Activated T-cell treated with anti-CD3 and anti-CD28 coated beads, Interleukin-2, amount 50 U/mL, for 1 hour (primary cell): Measurements from ENCODE around the gene EFNB2.

ENCODE experiments used
- DNase-seq: peaks from one replicate; pipeline ENCODE4 v3.0.0-alpha.2; 2020

The EFNB2 gene

DNA sequence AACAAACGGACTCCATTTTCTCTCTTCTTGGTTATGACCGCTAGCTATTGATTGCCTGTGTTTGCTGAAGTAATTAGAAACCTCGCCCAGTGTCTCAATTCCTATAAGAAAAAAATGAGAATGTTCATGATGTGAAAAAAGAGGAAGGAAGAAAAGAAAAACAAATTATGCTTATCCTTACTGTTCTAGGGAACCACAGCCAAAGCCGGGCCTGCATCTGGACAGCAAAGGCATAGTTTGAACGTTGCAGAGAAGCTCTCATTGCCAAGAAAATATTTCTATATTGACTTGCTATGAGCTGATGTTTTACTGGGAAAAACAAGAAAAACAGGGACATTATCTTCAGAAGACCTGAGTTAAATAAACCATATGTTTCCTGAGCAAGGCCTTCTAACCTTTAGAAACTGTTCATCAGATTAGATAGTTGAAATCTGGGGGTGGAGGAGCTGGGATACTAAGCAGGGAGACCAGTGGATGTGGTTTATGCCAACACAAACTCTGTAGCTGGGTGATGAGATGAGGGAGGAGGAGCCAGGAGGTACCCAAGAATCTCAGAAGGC is 55.0 kb downstream of the EFNB2 start:
- no peak for DNase-seq

DNA sequence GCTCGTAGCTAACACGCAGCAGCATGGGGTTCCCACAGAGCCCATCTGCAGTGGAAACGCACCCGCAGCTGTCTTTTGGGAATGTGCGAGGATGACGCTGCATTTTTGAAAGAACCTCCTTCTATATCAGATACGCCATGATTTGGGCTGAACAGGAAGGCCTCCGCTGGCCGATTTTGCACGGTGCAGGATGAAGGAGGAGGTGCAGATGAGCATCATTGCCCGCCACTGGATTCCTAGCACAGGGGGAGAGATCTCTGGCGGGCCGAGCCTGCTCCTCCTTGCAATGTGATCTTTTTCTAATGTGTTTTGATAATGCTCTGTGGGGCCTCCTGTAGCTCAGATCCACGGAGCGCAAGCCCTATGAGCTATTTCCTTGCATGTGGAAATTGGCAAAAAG is 55.5 kb downstream of the EFNB2 start:
- DNase-seq = no peak

DNA sequence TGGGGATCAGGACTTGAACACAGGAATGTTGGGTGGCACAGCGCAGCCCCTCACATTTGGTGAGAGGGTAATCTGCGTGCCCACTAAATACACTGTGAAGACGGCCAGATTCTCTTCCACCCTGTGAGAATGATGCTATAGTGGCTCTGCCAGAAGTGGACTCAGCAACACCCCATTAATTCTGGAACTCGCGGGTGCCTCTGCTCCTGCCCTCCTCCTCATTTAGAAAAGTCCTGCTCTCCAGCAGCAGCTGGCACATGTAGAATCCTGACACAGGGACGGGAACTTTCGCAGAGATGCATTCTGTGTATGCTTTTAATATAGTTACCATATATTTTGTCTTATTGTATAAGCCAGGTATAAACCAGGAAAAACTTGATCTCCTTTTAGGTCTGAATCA is 57.3 kb downstream of the EFNB2 start:
- DNase-seq = no peak

DNA sequence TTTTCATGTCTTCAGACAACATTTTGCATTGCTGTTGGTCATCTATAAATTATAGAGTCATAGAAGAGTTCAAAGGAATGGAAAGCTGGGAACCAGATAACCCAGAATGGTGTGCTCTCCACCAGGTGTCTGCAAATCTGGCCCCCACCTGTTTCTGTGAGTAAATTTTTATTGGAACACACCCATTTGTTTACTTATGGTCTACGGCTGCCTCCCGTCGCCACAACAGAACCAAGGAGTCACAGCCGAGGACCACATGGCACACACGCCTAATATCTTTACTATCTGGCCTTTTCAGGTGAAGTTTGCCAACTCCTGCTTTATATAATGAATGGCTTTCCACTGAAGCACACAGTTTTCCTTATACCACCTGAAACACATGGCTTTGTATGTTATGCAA is 58.2 kb downstream of the EFNB2 start:
- DNase-seq = no peak

DNA sequence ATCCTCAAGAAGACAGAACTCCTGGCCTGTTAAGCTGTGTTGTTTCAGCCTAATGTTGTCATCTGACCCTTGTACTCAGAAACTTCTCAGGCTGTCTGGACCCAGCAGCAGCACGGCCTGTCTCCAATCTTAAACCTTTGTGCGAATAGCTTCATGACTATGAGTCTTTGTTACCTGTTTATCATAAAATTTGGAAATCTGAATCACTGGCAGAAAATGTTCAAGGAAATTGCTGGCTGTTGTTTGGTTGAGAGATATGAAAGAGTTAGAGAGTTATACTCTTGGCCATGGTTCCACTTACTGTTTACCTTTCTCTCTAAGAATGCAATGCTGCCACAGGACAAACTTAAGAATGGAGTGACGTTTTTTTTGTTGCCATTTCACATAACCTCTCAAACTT is 59.6 kb downstream of the EFNB2 start:
- no peak for DNase-seq

DNA sequence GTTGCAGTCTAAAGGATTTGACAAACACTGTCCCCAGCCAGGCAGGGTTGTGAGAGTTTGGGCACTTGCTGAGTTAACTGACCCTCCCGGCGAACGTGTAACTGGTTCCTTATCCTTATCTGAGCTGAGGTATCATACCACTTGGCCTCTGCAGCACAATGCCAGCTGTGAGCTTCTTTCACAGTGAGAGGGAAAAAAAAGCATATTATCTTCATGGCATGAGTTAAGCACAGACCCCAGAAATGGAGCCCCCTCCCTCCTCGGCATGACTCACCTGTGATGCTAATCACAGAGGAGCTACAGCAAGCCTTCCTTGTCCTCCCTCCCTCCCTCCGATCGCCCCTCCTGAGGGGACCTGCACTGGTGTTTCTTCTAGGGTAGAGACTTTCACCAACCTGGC is 60.5 kb downstream of the EFNB2 start:
- DNase-seq = no peak

DNA sequence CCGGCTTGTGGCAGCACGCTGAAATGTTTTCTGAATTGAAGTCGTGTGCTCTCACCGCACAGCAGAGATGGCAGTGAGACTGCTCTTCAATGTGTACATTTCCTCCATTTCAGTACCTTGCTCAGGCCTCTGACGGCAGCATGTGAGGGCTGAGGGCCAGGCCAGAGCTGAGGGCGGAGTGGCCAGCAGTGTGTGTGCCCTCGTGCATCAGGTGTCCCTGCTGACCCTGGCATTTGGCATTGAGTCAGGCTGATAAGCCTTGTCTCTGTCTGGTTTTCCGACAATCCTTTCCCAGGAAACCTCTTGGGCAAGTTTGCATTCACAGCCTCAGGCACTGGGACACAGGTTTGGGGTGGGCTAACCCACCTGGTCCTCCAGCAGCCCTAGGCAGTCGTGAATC is 62.3 kb downstream of the EFNB2 start:
- DNase-seq = no peak

DNA sequence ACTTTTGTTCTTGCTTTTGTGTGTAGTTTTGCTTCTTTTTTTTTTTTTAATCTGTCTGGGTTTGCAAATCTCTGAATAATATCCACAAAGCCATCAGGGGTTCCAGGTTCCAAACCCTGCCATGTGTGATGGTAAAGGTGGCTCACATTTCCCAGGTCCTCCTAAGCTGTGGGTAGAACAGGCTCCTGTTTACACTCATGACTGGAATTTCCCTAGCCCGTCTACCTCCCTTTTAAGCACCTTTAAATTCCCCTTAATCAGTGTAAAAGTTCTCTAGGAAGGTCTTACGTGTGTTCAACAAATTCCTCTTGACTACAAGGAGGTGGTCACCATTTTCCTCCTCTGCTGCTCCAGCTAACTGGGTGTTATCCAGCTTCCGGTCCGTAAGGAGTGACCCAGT is 62.8 kb downstream of the EFNB2 start:
- DNase-seq = no peak

DNA sequence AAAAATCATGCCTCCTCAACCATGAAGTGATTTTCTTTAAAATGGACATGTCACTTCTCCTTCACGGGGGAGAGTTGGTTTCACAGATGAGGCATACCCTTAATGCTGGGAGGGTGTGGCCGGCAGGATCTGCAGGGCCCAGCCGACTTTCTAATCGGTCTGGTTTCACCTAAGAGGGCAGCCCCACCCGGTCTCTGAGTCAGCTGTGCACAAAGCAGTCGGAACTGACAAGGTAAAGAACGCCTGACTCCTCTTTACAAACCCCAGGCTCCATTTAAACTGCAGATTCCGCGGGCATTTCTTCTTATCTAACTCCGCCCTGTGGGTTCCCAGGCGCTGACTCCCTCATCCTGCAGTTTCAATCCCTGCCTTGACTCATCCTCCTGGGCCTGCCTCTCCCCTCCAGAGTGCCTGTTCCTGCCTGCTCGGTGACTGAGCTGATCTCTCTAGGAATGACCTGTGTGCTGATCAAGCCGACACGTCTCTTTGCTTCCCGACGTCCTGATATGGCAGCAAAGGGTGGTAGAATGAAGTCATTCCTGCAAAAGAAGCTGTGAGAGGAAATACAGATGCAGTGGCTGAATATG is 63.4 kb downstream of the EFNB2 start:
- no peak for DNase-seq

DNA sequence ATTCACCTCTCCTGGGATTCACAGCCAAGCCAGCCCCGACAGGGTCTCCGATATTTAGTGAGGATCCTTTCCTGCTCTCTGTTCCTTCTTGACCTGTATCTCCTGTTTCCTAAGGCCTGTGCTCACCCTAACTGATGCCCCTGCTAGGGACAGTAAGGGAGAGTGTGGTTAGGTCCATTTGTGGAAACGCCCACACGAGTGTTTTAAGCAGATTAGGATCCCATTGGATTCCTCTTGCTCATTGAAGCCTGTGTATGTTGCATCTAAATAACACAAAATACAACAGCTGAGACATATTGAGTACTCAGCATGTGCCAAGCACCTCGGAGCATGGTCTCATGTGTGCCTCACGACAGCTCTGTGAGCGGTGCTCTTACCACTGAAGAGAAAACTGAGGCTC is 64.9 kb downstream of the EFNB2 start:
- no peak for DNase-seq

DNA sequence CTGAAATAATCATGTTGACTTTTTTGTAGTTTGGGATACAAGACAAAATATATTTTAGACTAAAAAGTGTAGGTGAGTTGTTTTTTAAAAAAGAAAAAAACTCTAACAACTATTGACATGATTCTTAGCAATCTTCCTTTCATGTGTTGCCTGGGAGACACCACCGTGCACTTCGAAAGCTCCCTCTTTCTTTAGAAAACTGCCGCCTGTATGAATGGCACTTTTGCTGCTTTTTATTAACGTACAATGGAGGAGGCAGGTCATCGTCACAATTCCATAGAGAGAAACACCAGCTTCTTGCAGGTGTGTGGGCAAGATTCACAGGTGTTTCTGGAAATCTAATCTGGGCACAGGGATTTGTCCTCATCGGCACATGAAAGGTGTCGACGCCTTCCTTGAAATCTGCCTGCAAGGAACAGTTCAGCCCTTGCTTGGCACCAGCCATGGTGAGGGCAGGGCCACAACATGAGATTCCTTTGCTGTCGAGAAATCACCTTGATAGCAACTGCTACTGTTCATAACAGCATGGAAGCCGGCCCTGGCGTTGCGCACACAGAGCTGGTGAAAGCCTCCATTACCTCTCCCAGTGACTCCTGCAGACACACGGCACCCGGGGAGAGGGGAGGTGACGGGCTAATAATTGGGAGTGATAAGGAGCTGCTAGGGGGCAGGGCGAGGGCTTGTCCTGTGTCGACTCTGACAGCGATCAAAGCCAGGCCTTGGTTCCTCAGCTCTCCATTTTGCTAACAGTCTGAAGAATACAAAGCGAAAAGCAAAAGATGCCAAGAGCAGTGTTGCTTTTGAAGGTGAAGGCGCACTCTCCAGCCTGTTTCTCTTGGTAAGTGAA is 66.5 kb downstream of the EFNB2 start:
- DNase-seq = no peak

DNA sequence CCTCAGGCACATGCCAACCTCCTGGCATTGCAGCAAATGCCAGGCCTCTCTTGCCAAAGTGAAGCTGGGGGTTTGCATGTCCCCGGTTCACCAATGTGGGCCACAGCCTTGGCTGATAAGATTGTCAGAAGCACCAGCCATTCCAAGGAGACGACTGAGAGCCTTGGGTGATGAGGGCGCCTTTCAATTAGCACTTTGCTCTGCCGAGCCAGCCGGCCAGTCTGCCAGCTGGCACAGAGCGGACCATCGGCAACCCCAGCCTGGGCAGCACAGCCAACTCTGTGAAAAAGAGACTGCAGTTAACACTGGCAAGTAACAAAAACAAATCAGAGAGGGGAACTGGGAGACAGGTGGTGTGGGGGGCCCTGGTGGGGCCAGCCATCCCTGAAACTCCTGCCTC is 67.3 kb downstream of the EFNB2 start:
- no peak for DNase-seq

DNA sequence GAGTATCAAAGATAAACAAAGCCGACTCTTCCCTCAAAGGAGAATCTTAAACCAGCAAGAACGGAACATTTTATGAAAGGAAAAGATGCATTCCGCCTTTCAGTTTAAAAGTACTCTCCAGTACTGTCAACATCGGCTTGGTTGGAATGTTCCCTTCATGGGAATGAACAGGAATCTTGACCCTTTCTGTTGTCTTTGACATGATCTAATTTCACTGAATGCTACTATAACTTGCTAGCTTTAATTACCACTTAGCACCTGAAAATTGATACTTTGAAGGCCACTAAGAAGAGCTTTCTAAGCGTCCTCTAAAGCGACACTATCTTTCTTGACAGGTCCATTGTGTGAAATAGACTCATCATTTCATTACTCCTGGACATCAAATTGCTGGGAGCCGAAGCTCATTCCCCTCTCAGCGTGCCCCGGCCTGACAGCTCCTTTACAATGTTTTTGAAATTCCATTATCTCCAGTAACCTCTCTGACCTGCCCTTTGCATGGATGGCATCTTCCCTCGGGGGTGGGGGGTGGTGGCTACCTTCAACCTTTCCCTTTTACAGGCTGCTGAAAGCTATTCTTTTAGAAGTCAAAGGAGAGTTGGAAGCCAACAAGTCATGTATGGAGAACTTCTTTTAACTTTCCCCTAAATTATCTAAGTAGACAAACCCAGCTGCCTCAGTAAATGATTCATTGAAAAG is 67.9 kb downstream of the EFNB2 start:
- no peak for DNase-seq

DNA sequence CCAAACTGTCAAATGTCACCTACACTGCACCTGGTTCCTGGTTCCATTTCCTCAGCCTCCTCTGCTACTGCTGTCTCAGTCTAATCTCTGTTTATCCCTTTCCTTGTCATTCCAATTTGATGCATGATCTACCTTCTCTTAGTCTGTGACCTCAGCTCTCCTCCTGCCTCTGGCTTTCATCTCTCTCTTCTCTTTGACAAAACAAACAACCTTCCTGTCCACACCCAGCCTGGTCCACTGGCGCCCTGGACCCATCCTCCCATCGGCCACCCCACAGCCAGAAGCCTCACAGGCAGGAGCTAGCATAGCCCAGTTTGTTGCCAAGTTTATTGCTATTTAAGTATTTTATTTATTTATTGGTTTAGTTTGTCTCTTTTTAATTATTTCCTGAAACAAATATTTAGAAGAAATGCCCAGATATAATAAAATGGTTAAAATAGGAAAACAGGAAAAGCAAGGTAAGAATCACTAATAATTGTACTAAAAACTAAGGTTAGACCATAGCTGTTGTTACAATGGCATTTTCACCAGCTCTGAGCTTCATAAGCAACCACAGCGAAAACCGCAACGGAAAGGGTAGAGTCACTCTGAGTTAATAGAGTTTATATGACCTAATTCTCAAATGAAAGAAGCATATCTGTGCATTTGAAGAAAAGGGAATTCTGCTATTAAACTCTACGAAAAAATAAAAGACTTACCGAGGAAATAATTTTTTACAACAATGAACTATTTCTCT is 68.6 kb downstream of the EFNB2 start:
- no peak for DNase-seq

DNA sequence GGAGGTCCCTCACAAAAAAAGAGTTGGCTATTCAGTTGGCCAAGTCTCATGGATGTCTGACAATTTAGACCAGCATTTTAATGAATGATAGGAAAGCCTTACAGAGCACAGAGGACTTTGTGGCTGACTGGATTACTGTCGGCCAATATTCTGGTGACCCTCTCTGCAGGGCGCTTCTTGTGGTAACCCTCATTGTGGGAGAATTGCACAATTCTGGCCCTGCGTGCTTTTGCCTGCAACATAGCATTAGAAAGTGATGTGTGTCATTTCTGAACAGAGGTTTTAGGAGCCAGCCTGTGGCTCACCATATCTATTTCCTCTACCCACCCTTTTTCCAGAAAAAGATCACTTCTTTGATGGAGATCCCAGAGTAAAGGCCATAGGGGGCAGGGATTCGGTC is 71.4 kb downstream of the EFNB2 start:
- no peak for DNase-seq

DNA sequence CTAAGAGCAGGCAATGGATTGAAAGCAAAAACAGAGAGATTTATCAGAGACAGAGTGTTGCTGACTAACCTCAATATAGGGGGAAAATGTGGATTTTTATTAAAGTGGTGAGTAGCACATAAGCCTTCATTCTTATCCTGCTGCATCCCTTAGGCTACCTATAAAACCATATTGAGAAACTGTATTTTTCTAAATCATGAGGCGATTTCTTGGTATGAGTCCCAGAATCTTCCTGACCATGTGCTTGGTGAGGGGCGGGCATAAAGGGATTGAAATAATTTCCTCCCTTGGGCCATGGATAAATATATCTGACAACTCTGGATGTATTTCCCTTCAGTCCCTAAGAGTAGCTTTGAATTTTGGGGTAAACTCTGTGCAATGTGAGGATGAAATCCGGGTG is 72.8 kb downstream of the EFNB2 start:
- DNase-seq = no peak

DNA sequence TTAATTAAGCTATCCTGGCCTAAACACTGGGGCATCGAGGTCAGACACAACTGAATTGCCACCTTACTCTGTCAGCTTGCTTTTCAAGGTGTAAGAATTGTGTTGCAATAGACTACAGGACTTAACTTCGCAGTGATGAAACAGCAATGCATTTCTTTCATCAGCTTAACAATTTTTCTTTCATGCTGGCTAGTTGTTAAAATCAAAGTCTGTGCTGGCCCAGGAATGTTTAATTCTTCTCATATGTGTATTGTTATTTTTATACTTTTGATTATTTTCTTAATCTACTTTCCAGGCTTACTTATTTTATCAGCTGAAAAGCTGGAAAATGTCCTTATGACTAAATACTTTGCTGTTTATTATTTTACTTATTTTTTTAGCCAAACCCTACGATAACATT is 79.7 kb downstream of the EFNB2 start:
- DNase-seq = no peak

DNA sequence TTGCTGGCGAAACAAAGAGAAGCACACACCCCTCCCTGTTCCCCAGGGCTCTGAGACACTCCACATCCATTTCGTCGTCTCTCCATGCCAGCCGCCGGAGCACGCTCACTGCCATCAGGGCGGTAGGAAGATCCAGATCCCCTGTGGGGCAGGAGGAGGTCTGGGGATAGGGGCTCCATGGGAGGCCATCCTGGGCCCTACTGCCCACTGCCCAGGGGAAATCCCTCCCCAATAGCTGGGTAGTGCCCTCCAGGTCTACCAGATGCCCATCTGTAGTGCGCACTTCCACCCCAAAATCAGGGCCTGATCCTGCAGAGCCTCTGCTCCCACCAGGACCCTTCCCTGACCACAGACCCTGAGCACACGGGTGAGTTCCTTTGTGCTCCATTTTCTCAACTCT is 80.3 kb downstream of the EFNB2 start:
- DNase-seq = no peak

DNA sequence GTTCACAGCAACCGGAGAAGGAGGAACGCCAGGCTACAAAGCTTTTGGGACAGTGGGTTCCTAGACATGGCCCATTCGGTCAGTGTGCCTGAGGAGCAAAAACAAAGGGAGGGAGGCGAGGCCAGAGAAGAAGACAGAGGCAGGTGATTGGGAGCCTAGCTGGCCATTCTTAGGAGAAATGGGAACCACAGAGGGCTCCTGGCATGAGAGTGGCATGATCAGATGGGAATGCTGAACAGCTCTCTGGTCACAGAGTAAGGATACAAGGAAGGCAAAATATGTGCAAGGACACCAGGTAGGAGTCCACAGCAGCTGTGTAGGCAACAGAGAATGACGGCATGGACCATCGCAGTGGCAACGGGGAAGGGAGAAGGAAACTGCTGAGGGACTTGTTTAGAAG is 82.4 kb downstream of the EFNB2 start:
- DNase-seq = no peak

DNA sequence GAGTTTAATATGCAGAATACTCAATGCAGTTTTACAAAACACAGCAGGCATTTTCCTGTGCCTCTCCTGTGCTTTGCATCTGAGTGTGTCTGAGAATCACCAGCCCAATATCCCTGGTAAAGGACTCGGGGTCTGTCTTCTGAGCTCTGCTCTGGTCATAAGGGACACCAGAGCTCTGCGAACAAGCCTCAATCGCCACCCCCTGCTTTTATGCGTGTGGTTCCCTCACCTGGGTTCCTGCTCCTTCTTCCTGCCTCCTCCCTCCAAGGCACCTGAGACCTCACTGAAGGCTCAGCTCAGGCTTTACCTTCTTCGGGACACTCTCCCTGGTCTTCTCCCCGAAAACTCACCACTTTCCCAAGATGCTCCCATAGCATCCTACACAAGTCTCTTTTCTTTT is 84.5 kb downstream of the EFNB2 start:
- no peak for DNase-seq

DNA sequence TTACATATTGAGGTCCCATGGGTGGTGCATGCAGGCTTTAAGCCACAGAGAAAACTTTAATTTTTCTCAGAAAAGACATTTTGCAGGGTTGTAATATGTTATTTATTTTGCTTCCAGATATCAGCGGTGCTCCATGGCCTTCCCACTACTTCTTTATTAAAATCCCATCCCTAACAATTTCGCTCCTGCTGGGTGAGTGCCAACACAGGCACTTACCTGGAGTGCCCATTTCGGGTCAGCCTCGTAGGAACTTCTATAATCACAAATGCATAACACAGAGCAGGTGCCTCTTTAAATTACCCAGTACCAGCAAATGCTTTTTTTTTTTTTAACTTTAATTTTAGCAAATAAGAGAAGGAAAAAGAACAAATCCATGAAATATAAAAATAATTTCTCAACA is 86.4 kb downstream of the EFNB2 start:
- no peak for DNase-seq

DNA sequence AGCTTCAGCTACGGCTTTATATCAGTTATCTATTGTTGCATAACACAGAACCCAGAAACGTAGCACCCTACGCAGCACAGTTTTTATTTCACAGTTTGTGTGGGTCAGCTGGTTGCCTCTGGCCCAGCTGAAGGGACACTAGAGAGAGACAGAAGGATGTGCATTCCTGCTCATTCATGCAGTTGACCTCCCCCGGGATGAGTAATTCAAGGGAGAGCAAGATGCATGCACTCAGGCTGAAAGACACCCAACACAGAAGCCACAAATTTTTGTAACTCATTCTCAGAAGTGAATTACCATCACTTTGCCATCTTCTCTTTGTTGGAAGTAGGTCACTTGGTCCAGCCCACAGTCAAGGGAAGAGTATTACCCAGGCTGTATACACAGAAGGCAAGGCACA is 89.5 kb downstream of the EFNB2 start:
- no peak for DNase-seq

DNA sequence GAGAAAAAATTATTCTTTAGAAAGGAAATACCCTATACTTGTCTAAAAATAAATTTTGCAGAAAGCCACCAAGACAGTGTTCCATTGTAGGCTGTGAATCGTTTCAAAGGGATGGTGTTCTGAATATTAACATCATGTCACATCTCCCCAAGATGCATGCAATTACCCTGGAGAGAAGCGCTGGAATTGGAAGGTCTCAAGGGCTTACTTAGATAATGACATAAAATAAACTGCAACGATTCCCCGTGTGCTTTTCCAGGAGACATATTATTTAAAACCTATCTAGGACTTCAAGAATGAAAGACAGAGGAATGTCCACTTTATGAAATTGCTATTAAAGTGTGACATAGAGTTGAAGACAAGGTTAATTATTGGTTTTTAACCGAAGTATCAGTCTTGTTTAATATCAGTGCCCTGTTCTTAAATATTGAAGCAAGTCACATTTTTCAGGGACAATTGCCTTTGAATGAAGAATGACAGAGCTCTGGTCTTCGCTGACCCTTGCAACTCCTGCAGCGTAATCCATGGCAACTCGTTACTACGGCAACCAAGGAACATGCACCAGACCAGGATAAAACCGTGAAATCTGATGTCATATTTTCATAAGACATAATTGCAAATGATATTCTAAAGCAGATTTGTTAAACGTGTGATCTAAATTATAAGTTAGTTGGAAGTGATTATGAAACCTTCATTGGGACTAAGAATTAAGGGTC is 91.7 kb downstream of the EFNB2 start:
- DNase-seq = no peak
